Femur (tissue), 1 donor: ENCODE results near the gene MORC1.
"Not testable (repeated sequence)": the region's sequence is repeated elsewhere in the genome, so short reads cannot be mapped to it uniquely, and the experiment has no call there.

Source experiments
- DNase-seq: peaks from one replicate; pipeline ENCODE4 v3.0.0-alpha.2; 2017

The MORC1 gene

GRCh38 chr3:109117939-109118338 lies at the start of gene MORC1:
Gene MORC1, minus strand, starts transcription at chr3:109118134. Its CDS starts 75 bp downstream, at chr3:109118059.
- no peak for DNase-seq

GRCh38 chr3:109165905-109166304 lies 48.0 kb upstream of the MORC1 start:
- DNase-seq: no peak

GRCh38 chr3:109161487-109162123 lies 43.7 kb upstream of the MORC1 start:
- DNase-seq: no peak

GRCh38 chr3:109155828-109156227 lies 37.9 kb upstream of the MORC1 start:
- DNase-seq: no peak

GRCh38 chr3:109154979-109155378 lies 37.0 kb upstream of the MORC1 start:
- no peak for DNase-seq

- DNase-seq: no peak
Observed at GRCh38 chr3:109152320-109152719, 34.4 kb upstream of the MORC1 start.

- no peak for DNase-seq
Observed at GRCh38 chr3:109149078-109149477, 31.1 kb upstream of the MORC1 start.

GRCh38 chr3:109143646-109144045 lies 25.7 kb upstream of the MORC1 start:
- DNase-seq: no peak

GRCh38 chr3:109140318-109140717 lies 22.4 kb upstream of the MORC1 start:
- DNase-seq: no peak

GRCh38 chr3:109137761-109138160 lies 19.8 kb upstream of the MORC1 start:
- no peak for DNase-seq

- DNase-seq: no peak
Observed at GRCh38 chr3:109136523-109136922, 18.6 kb upstream of the MORC1 start, which contains the start of gene C3orf85. Gene C3orf85, plus strand, starts transcription at chr3:109136719. Its CDS starts 129 bp downstream, at chr3:109136848.

- not testable (repeated sequence) for DNase-seq
Observed at GRCh38 chr3:109133474-109133816, 15.5 kb upstream of the MORC1 start.

GRCh38 chr3:109132801-109133473 lies 15.0 kb upstream of the MORC1 start:
- DNase-seq: no peak

- no peak for DNase-seq
Observed at GRCh38 chr3:109131276-109131675, 13.3 kb upstream of the MORC1 start.

GRCh38 chr3:109127553-109127952 lies 9.6 kb upstream of the MORC1 start:
- DNase-seq: no peak

- DNase-seq: no peak
Observed at GRCh38 chr3:109125902-109126301, 8.0 kb upstream of the MORC1 start.

- DNase-seq: no peak
Observed at GRCh38 chr3:109122690-109123089, 4.8 kb upstream of the MORC1 start.

- no peak for DNase-seq
Observed at GRCh38 chr3:109118584-109118983, 650 bp upstream of the MORC1 start.

- DNase-seq: no peak
Observed at GRCh38 chr3:109116031-109116430, 1.9 kb downstream of the MORC1 start.

GRCh38 chr3:109115451-109115850 lies 2.5 kb downstream of the MORC1 start:
- no peak for DNase-seq

- no peak for DNase-seq
Observed at GRCh38 chr3:109114746-109115145, 3.2 kb downstream of the MORC1 start.

GRCh38 chr3:109112946-109113760 lies 4.8 kb downstream of the MORC1 start:
- DNase-seq: no peak

GRCh38 chr3:109109574-109109973 lies 8.4 kb downstream of the MORC1 start:
- no peak for DNase-seq
